Muscle layer of colon (tissue), 2 donors: ENCODE data around the gene TMEM151A.
A peak's percentile ranks its signal among the peaks of the same experiment; 100 is the strongest.

Experiments
- H3K27ac ChIP-seq: one replicate; pipeline ENCODE4 v1.7.0; 2013; ENCODE audit warnings: low read depth, mild to moderate bottlenecking, low read length, moderate library complexity
- H3K27me3 ChIP-seq, 2 donors: one replicate each; pipeline ENCODE4 v1.7.0; 2013; ENCODE audit warnings: low read length in 2 of 2, mild to moderate bottlenecking in 2 of 2; ENCODE audit not compliant: insufficient read depth in 2 of 2, control insufficient read depth in 1 of 2
- H3K36me3 ChIP-seq: one replicate; pipeline ENCODE4 v1.7.0; 2013; ENCODE audit warnings: mild to moderate bottlenecking, low read length; ENCODE audit not compliant: insufficient read depth
- H3K4me1 ChIP-seq: one replicate; pipeline ENCODE4 v1.7.0; 2013; ENCODE audit warnings: mild to moderate bottlenecking, low read length; ENCODE audit not compliant: insufficient read depth
- H3K4me3 ChIP-seq, 2 donors: one replicate each; pipeline ENCODE4 v1.7.0; 2013; ENCODE audit warnings: low read length in 2 of 2, low read depth in 1 of 2, mild to moderate bottlenecking in 1 of 2, moderate library complexity in 1 of 2
- H3K9ac ChIP-seq: one replicate; pipeline ENCODE4 v1.7.0; 2013; ENCODE audit warnings: low read length
- H3K9me3 ChIP-seq: one replicate; pipeline ENCODE4 v1.7.0; 2013; ENCODE audit warnings: mild to moderate bottlenecking, low read length
- donor health status: abdominal sarcoma.
- donor health status: Adenocarcinoma of cecum.

TMEM151A gene

DNA sequence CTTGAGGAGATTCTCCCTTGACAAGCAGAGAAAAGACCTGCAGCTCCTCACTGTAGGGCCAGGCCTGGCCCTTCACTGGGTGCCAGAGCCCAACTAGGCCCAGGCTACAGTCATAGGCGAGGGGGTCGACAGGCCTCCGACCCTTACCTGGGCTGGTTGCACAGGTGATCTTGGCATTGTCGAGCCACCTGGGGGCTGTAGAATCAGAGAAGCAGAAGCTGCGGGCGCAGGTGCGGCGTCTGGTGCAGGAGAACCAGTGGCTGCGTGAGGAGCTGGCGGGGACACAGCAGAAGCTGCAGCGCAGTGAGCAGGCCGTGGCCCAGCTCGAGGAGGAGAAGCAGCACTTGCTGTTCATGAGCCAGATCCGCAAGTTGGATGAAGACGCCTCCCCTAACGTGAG, 30.1 kb upstream of the TMEM151A start:
- H3K4me1 ChIP-seq, result peaks cover 14% of the 10 kb centered on the region
- peaks cover 56% of the 10 kb centered on the region for H3K36me3 ChIP-seq
- H3K9me3 ChIP-seq, result no peaks in the 10 kb centered on the region
- H3K27me3 ChIP-seq, result no peaks in the 10 kb centered on the region
- H3K27ac ChIP-seq, result no peak overlapping the region
- H3K9ac ChIP-seq, result no peak overlapping the region
- H3K4me3 ChIP-seq, result no peak overlapping the region

DNA sequence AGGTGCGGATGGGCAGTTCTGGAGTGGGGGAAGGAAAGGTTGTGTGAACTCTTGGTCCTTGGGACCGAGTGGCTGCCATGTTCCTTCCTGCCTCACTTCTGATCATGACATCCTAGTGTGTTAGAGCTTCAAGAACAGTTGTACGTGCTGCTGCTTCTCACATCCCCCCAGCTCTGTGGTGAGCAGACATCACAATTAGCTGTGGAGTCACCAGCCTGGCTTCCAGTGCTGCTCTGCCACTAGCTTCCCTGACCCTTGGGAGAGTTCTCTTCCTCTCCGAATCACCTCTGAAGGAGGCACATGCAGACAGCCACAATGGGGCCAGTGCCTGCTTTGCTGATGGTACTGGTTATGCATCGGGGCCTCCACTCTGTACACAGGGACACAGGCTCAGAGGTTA, 29.5 kb upstream of the TMEM151A start:
- H3K9me3 ChIP-seq, result no peaks in the 10 kb centered on the region
- H3K36me3 ChIP-seq, result peaks cover 56% of the 10 kb centered on the region

DNA sequence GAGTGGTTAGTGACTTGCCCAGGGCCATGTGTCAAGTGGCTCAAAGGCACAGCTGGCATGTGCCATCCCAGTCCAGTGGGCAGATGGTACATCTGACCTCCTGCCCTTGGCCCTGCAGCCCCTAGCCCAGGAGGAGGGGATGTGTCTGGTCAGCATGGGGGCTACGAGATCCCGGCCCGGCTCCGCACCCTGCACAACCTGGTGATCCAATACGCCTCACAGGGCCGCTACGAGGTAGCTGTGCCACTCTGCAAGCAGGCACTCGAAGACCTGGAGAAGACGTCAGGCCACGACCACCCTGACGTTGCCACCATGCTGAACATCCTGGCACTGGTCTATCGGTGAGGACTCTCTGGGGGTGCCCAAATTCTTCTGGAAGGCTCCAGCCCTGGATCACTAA, 29.0 kb upstream of the TMEM151A start:
- Histone ChIP-seq H3K9me3 (no peaks in the 10 kb centered on the region), H3K9ac (no peak overlapping the region), H3K27me3 (no peaks in the 10 kb centered on the region), H3K4me3 (no peak overlapping the region), H3K27ac (no peak overlapping the region), H3K36me3 (peaks cover 56% of the 10 kb centered on the region), H3K4me1 (peaks cover 17% of the 10 kb centered on the region)

More for the DNA sequence above, 29.5 kb upstream of the TMEM151A start:
- no peaks in the 10 kb centered on the region for H3K27me3 ChIP-seq
- no peak overlapping the region for H3K4me3 ChIP-seq
- H3K27ac ChIP-seq, result no peak overlapping the region
- no peak overlapping the region for H3K9ac ChIP-seq
- H3K4me1 ChIP-seq, result peaks cover 17% of the 10 kb centered on the region

DNA sequence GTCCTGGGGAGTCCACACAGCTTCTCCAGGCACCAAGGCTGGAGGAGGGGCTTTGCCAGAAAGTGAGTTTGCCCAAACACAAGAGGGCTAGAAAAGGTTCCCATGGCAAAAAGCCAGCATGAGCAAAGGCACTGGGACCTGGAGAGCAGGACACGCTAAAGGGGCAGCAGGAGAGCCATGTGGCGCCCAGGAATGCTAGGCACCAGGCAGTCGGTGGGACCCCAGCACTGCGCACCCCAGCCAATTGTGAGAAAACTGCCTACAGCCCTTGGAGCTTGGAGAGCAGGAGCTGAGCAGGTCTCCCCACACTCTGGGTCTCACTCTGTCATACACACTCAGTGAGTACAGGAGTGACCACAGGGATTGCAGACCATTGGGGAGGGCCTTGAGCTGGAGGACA, 28.5 kb upstream of the TMEM151A start:
- Histone ChIP-seq H3K36me3 (peaks cover 56% of the 10 kb centered on the region), H3K9ac (no peak overlapping the region), H3K27me3 (no peaks in the 10 kb centered on the region), H3K4me3 (no peak overlapping the region), H3K4me1 (peaks cover 17% of the 10 kb centered on the region), H3K9me3 (no peaks in the 10 kb centered on the region), H3K27ac (no peak overlapping the region)

DNA sequence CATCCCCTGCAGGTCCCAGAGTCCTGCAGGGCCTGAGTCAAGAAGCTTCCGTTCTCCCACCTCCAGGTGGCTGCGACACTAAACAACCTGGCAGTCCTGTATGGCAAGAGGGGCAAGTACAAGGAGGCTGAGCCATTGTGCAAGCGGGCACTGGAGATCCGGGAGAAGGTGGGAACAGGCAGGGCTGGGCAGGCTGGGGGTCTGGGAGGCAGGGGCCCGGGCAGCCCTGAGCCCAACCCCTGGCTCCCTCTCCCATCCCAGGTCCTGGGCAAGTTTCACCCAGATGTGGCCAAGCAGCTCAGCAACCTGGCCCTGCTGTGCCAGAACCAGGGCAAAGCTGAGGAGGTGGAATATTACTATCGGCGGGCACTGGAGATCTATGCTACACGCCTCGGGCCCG, 27.9 kb upstream of the TMEM151A start:
- no peak overlapping the region for H3K4me3 ChIP-seq

DNA sequence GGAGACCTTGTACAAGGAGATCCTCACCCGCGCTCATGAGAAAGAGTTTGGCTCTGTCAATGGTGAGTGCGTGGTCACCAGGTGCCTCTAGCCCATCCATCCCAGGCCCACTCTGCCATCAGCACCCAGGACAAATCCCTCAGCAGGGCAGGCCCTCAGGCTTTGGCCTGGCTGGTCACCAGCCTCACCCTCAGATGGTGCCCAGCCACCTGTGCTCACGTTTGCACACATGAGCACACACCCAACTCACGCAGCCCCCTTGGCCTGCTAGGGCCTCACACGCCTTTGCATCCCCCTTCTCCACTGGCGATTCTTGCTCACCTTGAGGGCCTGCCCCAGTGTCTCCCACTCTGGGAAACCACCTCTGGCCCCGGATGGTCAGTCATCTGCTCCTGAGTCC, 27.3 kb upstream of the TMEM151A start:
- H3K4me1 ChIP-seq, result peaks cover 15% of the 10 kb centered on the region
- no peaks in the 10 kb centered on the region for H3K9me3 ChIP-seq
- no peak overlapping the region for H3K27ac ChIP-seq
- H3K36me3 ChIP-seq, result peaks cover 53% of the 10 kb centered on the region
- H3K27me3 ChIP-seq, result no peaks in the 10 kb centered on the region
- H3K9ac ChIP-seq, result no peak overlapping the region
- H3K4me3 ChIP-seq, result no peak overlapping the region

More for the DNA sequence above, 27.9 kb upstream of the TMEM151A start:
- no peak overlapping the region for H3K9ac ChIP-seq
- no peaks in the 10 kb centered on the region for H3K27me3 ChIP-seq
- H3K36me3 ChIP-seq, result peaks cover 56% of the 10 kb centered on the region
- no peaks in the 10 kb centered on the region for H3K9me3 ChIP-seq
- peaks cover 13% of the 10 kb centered on the region for H3K4me1 ChIP-seq
- H3K27ac ChIP-seq, result no peak overlapping the region

DNA sequence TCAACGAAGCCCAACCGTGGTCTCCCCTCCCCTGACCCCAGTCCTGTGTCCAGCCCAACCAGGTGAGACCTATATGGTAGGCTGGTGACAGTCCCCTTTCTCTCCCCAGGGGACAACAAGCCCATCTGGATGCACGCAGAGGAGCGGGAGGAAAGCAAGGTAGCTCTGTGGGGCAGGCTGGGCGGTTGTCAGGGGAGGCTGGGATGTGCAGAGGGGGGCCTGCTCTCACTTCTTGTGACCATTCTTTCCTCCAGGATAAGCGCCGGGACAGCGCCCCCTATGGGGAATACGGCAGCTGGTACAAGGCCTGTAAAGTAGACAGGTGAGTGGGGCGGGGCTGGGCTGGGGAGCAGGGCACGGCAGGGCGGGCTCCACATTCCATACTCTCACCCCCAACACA, 26.8 kb upstream of the TMEM151A start:
- Histone ChIP-seq H3K4me1 (peaks cover 20% of the 10 kb centered on the region), H3K36me3 (peaks cover 47% of the 10 kb centered on the region), H3K9ac (no peak overlapping the region), H3K4me3 (no peak overlapping the region), H3K27me3 (no peaks in the 10 kb centered on the region), H3K27ac (no peak overlapping the region), H3K9me3 (no peaks in the 10 kb centered on the region)

DNA sequence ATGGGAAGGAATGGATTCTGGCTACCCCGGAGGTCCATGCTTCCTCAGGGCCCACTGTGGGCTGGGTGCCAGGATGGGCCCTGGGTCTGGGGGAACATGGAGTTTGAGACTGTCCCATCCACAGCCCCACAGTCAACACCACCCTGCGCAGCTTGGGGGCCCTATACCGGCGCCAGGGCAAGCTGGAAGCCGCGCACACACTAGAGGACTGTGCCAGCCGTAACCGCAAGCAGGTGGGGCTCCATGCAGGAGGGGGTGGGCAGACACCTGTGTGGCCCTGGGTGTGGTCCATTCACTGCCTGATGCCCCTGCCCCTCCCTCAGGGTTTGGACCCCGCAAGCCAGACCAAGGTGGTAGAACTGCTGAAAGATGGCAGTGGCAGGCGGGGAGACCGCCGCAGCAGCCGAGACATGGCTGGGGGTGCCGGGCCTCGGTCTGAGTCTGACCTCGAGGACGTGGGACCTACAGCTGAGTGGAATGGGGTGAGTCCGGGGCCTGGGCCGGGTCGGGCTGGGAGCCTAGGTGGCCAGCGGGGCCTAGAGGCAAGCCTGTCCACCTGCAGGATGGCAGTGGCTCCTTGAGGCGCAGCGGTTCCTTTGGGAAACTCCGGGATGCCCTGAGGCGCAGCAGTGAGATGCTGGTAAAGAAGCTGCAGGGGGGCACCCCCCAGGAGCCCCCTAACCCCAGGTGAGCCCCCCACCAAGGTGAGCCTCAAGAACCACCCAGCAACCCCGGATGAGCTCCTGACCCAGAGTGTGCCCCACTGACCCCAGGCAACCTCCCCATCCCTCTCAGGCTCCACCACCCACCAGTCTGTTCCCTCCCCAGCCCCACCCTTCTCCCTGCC, 25.9 kb upstream of the TMEM151A start:
- peaks cover 28% of the 10 kb centered on the region for H3K4me1 ChIP-seq
- no peaks in the 10 kb centered on the region for H3K27me3 ChIP-seq
- H3K9ac ChIP-seq, result no peak overlapping the region
- no peaks in the 10 kb centered on the region for H3K9me3 ChIP-seq
- no peak overlapping the region for H3K4me3 ChIP-seq
- H3K27ac ChIP-seq, result no peak overlapping the region
- peaks cover 43% of the 10 kb centered on the region for H3K36me3 ChIP-seq

DNA sequence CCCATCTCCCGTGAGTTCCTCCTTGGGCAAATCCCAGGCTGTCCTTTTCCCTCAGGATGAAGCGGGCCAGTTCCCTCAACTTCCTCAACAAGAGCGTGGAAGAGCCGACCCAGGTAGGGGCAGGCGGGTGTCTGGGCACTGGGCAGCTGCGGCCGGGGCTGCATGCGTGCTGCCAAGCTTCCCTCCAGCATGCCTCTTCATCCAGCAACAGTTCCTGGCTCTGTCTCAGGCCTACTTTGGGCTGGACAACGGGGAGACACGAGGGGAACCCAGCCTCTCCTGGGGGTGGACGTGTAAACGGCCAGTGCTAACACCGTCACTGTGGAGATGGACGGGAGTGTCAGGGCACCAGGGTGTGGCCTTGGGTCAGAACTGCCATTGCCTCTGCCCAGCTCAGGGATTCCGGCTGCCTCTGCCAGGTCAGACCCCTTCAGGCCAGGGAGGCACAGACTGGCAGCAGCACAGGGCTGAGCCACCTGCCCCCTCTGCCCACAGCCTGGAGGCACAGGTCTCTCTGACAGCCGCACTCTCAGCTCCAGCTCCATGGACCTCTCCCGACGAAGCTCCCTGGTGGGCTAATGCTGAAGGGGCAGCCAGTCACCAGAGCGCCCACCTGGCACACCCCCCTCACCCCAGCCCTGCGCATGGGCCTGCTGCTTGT, 25.2 kb upstream of the TMEM151A start:
- H3K27me3 ChIP-seq, result no peaks in the 10 kb centered on the region
- peaks cover 30% of the 10 kb centered on the region for H3K4me1 ChIP-seq
- peak overlapping the region; percentile 40 for H3K9ac ChIP-seq
- peak overlapping the region; percentile 100 for H3K27ac ChIP-seq
- no peaks in the 10 kb centered on the region for H3K9me3 ChIP-seq
- peaks cover 39% of the 10 kb centered on the region for H3K36me3 ChIP-seq
- H3K4me3 ChIP-seq, result peak overlapping the region; percentile 40 to 60

DNA sequence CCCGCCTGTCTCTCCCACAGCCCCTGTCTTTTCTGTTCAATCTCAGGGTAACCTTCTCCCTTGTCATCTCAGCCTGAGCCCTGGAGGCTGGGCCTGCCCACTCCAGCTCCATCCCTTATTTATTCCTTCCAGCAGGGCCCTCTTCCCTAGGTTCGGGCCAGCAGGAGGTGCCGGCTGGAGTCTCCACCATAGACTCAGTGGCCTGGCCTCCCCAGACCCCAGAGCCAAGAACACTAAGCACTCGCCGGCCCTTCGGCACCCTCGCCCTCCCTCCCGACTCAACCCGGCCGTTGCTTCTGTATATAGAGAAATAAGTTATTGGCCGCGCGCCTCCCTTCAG, 24.7 kb upstream of the TMEM151A start:
- Histone ChIP-seq H3K9me3 (no peaks in the 10 kb centered on the region), H3K27me3 (no peaks in the 10 kb centered on the region), H3K27ac (peak overlapping the region; percentile 100), H3K4me3 (peak overlapping the region; percentile 40 to 60), H3K9ac (peak overlapping the region; percentile 40), H3K36me3 (peaks cover 39% of the 10 kb centered on the region), H3K4me1 (peaks cover 30% of the 10 kb centered on the region)

DNA sequence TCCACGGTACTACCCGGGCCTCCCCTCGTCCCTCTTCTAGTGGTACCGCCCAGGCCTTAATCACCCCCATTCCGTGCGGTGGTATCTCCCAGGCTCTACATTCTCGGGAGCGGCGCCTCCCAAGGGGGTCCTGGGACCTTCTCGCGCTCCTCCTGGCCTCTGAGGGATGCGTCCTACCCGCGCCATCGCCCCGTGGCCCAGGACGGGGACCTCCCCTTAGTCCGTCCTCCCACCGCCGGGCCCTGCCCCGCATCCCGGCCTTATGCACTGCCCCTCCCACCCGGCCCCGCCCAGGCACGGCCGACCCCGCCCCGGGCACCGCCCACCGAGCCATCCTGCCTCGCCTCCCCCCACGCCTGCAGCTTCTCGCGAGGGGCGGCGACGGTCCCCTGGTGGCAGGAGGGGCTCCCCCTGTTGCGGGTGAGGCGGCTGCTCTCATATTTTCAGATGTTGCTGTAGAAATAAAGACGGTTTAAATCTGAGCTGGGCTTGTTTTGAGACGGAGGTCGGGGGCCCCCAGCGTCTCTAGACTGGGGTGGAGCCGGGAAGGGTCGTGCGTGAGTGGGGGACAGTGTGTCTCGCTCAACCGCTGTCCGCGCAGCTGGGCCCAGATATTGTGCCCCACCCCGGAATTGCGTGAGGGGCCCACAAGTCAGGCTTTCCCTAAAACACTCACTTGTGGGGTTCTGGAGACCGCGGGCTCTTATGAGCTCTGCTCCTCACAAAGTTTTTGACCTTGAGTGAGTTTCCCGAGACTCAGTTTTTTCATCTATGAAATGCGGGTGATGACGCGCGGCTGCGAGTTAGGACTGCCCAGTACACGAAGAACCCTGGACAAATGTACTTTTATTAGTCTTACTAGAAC, 24.1 kb upstream of the TMEM151A start:
- Histone ChIP-seq H3K27me3 (no peaks in the 10 kb centered on the region), H3K4me1 (peaks cover 30% of the 10 kb centered on the region), H3K27ac (peak overlapping the region; percentile 100), H3K9ac (peak overlapping the region; percentile 60), H3K4me3 (peak overlapping the region; percentile 68 to 88), H3K36me3 (peaks cover 39% of the 10 kb centered on the region), H3K9me3 (no peaks in the 10 kb centered on the region)
